Endodermal cell (in vitro differentiated cells): ENCODE results near the gene ZNF662. TPM values are rescaled to one million over a fixed set of nuclear protein-coding genes. Genes with fewer than 3 reads are reported as not detected.
"Not testable (repeated sequence)": the region's sequence is repeated elsewhere in the genome, so short reads cannot be mapped to it uniquely, and the experiment has no call there.

Experiments
- DNase-seq: peaks from one replicate; pipeline ENCODE4 v3.0.0-alpha.2; 2017
- H3K27ac ChIP-seq: 2 replicates; pipeline ENCODE4 v1.5.1; 2013; ENCODE audit warnings: mild to moderate bottlenecking, low read depth, low read length, moderate library complexity
- H3K27me3 ChIP-seq: 2 replicates; pipeline ENCODE4 v1.6.1; 2013; ENCODE audit warnings: mild to moderate bottlenecking, low read length, moderate library complexity; ENCODE audit not compliant: insufficient read depth, control insufficient read depth, poor library complexity, severe bottlenecking
- H3K36me3 ChIP-seq: 2 replicates; pipeline ENCODE4 v1.7.0; 2013; ENCODE audit warnings: mild to moderate bottlenecking, low read length, moderate library complexity; ENCODE audit not compliant: control insufficient read depth, insufficient read depth
- H3K4me1 ChIP-seq: one replicate; pipeline ENCODE4 v1.7.0; 2013; ENCODE audit warnings: low read length; ENCODE audit not compliant: control insufficient read depth, insufficient read depth
- H3K4me3 ChIP-seq: 2 replicates; pipeline ENCODE4 v1.5.1; 2013; ENCODE audit warnings: mild to moderate bottlenecking, low read length, moderate library complexity
- H3K9ac ChIP-seq: 2 replicates; pipeline ENCODE4 v1.6.1; 2013; ENCODE audit warnings: mild to moderate bottlenecking, low read length, moderate library complexity; ENCODE audit not compliant: poor library complexity, severe bottlenecking; ENCODE audit errors: extremely low read depth
- H3K9me3 ChIP-seq: 2 replicates; pipeline ENCODE4 v1.6.1; 2013; ENCODE audit warnings: mild to moderate bottlenecking, low read length, moderate library complexity; ENCODE audit not compliant: control insufficient read depth
- H3K27ac Mint-ChIP-seq: 2 replicates; pipeline ENCODE4 v1.8.0; 2020; ENCODE audit warnings: mixed read lengths
- H3K27me3 Mint-ChIP-seq: 2 replicates; pipeline ENCODE4 v1.8.0; 2021; ENCODE audit warnings: mild to moderate bottlenecking, mixed read lengths; ENCODE audit not compliant: insufficient read depth
- H3K36me3 Mint-ChIP-seq: 2 replicates; pipeline ENCODE4 v1.8.0; 2020; ENCODE audit warnings: low read depth, mixed read lengths
- H3K4me1 Mint-ChIP-seq: 2 replicates; pipeline ENCODE4 v1.8.0; 2020; ENCODE audit warnings: mixed read lengths
- H3K4me3 Mint-ChIP-seq: 2 replicates; pipeline ENCODE4 v1.8.0; 2020; ENCODE audit warnings: mild to moderate bottlenecking, moderate library complexity, mixed read lengths
- H3K9me3 Mint-ChIP-seq: 2 replicates; pipeline ENCODE4 v1.8.0; 2020; ENCODE audit warnings: mild to moderate bottlenecking, mixed read lengths
- WGBS, 2 experiments: methylation state at CpG; one replicate each; pipeline versions ENCODE4 v1.1.5 to v1.1.7; 2013; ENCODE audit warnings: missing lambda C conversion rate in 2 of 2, mixed read lengths in 1 of 2; ENCODE audit not compliant: insufficient coverage in 1 of 2, insufficient read length in 1 of 2; 5-methylcytosine and 5-hydroxymethylcytosine counted together
- total RNA-seq, 2 donors: library from RNA; stranded (reverse); fragmentation: NEBNext Ultra II Directional in 1 of 2; extraction: Animal tissue kit (Norgen Biotek cat#: 25700) in 1 of 2; gene quantifications; 2 replicates in 1 of 2; 3 replicates in 1 of 2; pipeline ENCODE4 v1.2.1, GENCODE V29; 2021
- TF ChIP-seq, protein P1 (sequence below): fragments of 200-600 bp; sonication (generic); conservative IDR thresholded peaks from 2 replicates; pipeline ENCODE4 v1.5.0; 2021; ENCODE audit warnings: antibody characterized with exemption, mild to moderate bottlenecking

The ZNF662 gene
- total RNA-seq, 2 donors from 2014 or later: 1.8 TPM; not detected in 1

DNA sequence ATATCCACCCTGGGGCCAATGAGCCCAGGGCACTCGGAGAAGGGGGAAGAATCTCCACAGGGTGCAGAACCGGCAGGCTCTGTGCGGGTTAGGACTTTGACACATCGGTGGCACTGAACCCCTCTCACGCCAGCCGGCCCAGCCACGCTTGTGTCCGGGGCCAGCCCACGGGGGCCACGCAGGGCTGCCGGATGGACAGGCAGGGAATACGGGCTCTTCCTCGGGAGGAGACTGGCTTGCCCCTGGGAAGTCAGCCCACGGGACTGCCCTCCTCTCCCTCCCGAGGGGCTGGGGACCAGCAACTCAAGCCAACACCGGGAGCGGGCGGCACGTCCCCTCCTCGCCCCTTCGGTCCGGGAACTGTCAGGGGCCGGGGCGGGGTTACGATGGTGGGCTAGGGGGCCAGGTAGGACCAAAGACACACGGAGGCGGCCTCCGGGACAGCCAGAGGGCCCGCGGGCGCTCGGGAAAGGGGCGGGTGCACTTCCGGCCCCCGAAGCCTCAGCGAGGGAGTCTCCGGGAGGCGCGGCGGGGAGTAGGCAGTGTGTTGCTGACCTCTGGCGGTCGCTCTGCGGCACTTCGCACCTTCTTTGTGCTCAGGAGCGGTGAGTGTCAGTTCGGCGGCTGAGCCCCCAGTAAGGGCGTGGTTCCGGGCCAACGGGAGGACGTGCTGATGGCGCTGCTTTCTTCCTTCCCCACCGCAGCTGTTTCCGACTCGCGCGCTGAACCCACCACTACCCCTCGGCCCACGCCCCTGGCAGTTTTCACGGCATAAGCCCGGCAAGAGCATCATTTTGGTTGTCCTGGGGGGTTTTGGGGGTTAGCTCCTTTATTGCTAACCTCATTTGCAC lies 25.1 kb upstream of the ZNF662 start:
- H3K4me1 ChIP-seq: peaks cover 13% of the 10 kb centered on the region
- H3K4me3 ChIP-seq: peak overlapping the region; percentile 74
- Mint-ChIP-seq H3K27ac (peak overlapping the region; percentile 81), H3K9me3 (no peaks in the 10 kb centered on the region), H3K4me3 (peak overlapping the region; percentile 56), H3K27me3 (peaks cover 3% of the 10 kb centered on the region), H3K4me1 (peaks cover 38% of the 10 kb centered on the region), H3K36me3 (no peaks in the 10 kb centered on the region)
- TF ChIP-seq, protein P1, sequence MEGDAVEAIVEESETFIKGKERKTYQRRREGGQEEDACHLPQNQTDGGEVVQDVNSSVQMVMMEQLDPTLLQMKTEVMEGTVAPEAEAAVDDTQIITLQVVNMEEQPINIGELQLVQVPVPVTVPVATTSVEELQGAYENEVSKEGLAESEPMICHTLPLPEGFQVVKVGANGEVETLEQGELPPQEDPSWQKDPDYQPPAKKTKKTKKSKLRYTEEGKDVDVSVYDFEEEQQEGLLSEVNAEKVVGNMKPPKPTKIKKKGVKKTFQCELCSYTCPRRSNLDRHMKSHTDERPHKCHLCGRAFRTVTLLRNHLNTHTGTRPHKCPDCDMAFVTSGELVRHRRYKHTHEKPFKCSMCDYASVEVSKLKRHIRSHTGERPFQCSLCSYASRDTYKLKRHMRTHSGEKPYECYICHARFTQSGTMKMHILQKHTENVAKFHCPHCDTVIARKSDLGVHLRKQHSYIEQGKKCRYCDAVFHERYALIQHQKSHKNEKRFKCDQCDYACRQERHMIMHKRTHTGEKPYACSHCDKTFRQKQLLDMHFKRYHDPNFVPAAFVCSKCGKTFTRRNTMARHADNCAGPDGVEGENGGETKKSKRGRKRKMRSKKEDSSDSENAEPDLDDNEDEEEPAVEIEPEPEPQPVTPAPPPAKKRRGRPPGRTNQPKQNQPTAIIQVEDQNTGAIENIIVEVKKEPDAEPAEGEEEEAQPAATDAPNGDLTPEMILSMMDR: peak; percentile 96
- H3K27ac ChIP-seq: no peak overlapping the region
- no peaks in the 10 kb centered on the region for H3K36me3 ChIP-seq
- H3K9me3 ChIP-seq: no peaks in the 10 kb centered on the region
- peak; percentile 95 for DNase-seq
- 27 to 41% methylated on average over 10 to 61 of the region's 61 CpGs for WGBS, 2 experiments
- H3K9ac ChIP-seq: no peak overlapping the region
- no peaks in the 10 kb centered on the region for H3K27me3 ChIP-seq

DNA sequence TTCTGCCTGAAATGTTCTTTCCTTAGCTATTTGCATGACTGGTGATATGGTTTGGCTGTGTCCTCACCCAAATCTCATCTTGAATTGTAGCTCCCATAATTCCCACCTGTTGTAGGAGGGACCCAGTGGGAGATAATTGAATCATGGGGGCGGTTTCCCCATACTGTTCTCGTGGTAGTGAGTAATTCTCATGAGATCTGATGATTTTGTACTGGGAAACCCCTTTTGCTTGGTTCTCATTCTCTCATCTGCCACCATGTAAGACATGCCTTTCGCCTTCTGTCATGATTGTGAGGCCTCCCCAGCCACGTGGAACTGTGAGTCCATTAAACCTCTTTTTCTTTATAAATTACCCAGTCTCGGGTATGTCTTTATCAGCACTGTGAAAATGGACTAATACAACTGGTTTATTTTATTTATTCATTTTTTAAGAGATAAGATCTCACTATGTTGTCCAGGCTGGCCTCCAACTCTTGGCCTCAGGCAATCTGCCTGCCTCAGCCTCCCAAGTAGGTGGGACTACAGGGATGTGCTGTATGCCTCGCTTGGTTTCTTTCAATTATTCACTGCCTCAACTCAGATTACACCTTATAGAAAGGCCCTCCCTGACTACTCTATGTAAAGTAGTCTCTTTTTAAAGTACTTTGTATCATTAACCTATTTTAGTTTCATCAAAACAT lies 22.6 kb upstream of the ZNF662 start:
- not testable (repeated sequence) for H3K9ac ChIP-seq, H3K27me3 ChIP-seq, H3K27me3 Mint-ChIP-seq, H3K27ac ChIP-seq, H3K9me3 ChIP-seq, H3K4me3 Mint-ChIP-seq, H3K36me3 ChIP-seq, H3K9me3 Mint-ChIP-seq, H3K36me3 Mint-ChIP-seq
- peak overlapping the region; percentile 26 for H3K4me3 ChIP-seq
- peaks cover 29% of the 10 kb centered on the region for H3K4me1 ChIP-seq
- WGBS, 2 experiments: 83 to 91% methylated on average over 2 to 6 of the region's 6 CpGs
- peak; percentile 10 for DNase-seq
- Mint-ChIP-seq H3K4me1 (peaks cover 36% of the 10 kb centered on the region), H3K27ac (peak overlapping the region; percentile 23)

DNA sequence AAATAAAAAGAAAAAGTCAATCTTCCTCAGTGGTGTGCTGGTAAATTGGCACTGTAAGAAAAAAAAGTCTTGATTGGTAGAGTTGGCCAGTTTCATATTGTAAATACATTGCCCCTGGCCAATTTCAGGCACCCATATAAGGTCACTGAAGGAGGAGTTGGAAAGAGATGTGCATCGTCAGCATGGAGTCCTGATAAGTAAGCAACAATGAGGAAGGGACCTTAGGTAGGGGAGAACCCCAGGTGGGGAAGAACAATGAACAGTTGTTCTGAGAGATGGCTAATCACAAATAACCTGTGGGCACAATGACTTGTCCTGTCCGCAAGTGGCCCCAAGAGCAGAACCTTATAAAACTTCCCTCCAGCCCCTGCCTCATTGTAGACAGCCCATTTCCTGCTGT lies 21.6 kb upstream of the ZNF662 start:
- WGBS, 2 experiments: 37 to 50% methylated on average over 1 to 2 of the region's 2 CpGs

More for the DNA sequence above, 21.6 kb upstream of the ZNF662 start:
- H3K9me3 ChIP-seq: no peaks in the 10 kb centered on the region
- H3K9me3 Mint-ChIP-seq: no peaks in the 10 kb centered on the region
- H3K9ac ChIP-seq: no peak overlapping the region
- no peaks in the 10 kb centered on the region for H3K27me3 ChIP-seq
- H3K4me1 ChIP-seq: peaks cover 29% of the 10 kb centered on the region
- peaks cover 43% of the 10 kb centered on the region for H3K4me1 Mint-ChIP-seq
- H3K27ac ChIP-seq: no peak overlapping the region
- H3K36me3 ChIP-seq: no peaks in the 10 kb centered on the region
- TF ChIP-seq, protein P1: no peak
- H3K27me3 Mint-ChIP-seq: no peaks in the 10 kb centered on the region
- peak overlapping the region; percentile 82 for H3K27ac Mint-ChIP-seq
- H3K4me3 ChIP-seq: peak overlapping the region; percentile 8
- no peaks in the 10 kb centered on the region for H3K36me3 Mint-ChIP-seq
- DNase-seq: peak; percentile 70
- H3K4me3 Mint-ChIP-seq: no peak overlapping the region
